ENCODE measurements around the gene PEMT. TPM values are rescaled to one million over a fixed set of nuclear protein-coding genes. Genes with fewer than 3 reads are reported as not detected.

Gene PEMT
- total and polyA plus RNA-seq, 7 donors, result 5.3 to 21.9 (median 13.5) TPM

- TF ChIP-seq EP300 (IDR thresholded peaks at IDR 0.05) (no peak), POLR2A (IDR thresholded peaks at IDR 0.05) (no peak), POLR2AphosphoS5 (IDR thresholded peaks at IDR 0.05) (no peak)
- TF ChIP-seq, protein P1, sequence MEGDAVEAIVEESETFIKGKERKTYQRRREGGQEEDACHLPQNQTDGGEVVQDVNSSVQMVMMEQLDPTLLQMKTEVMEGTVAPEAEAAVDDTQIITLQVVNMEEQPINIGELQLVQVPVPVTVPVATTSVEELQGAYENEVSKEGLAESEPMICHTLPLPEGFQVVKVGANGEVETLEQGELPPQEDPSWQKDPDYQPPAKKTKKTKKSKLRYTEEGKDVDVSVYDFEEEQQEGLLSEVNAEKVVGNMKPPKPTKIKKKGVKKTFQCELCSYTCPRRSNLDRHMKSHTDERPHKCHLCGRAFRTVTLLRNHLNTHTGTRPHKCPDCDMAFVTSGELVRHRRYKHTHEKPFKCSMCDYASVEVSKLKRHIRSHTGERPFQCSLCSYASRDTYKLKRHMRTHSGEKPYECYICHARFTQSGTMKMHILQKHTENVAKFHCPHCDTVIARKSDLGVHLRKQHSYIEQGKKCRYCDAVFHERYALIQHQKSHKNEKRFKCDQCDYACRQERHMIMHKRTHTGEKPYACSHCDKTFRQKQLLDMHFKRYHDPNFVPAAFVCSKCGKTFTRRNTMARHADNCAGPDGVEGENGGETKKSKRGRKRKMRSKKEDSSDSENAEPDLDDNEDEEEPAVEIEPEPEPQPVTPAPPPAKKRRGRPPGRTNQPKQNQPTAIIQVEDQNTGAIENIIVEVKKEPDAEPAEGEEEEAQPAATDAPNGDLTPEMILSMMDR (IDR thresholded peaks at IDR 0.05), result no peak
- Histone ChIP-seq H3K9me3 (no peaks in the 10 kb centered on the region), H3K36me3 (no peaks in the 10 kb centered on the region), H3K27me3 (no peaks in the 10 kb centered on the region), H3K27ac (no peak overlapping the region), H3K4me1 (no peaks in the 10 kb centered on the region), H3K4me3 (no peak overlapping the region)
- no peak for DNase-seq
- 84 to 89% methylated on average over 9 of the region's 9 CpGs for WGBS, 2 donors
- intact Hi-C loops (cut with DNase I), result no loop called here
Observed at GRCh38 chr17:17612085-17613022, 20.8 kb upstream of the PEMT start.

GRCh38 chr17:17609121-17609520 lies 17.6 kb upstream of the PEMT start:
- Histone ChIP-seq H3K36me3 (no peaks in the 10 kb centered on the region), H3K9me3 (no peaks in the 10 kb centered on the region), H3K4me1 (no peaks in the 10 kb centered on the region), H3K27me3 (no peaks in the 10 kb centered on the region), H3K4me3 (no peak overlapping the region), H3K27ac (no peak overlapping the region)
- 92 to 93% methylated on average over 4 of the region's 4 CpGs for WGBS, 2 donors
- no peak for DNase-seq
- no peak for TF ChIP-seq POLR2A (IDR thresholded peaks at IDR 0.05)
- TF ChIP-seq, protein P1 (IDR thresholded peaks at IDR 0.05), result no peak
- no peak for TF ChIP-seq EP300 (IDR thresholded peaks at IDR 0.05)
- no peak for TF ChIP-seq POLR2AphosphoS5 (IDR thresholded peaks at IDR 0.05)
- intact Hi-C loops (cut with DNase I), result no loop called here

DNA sequence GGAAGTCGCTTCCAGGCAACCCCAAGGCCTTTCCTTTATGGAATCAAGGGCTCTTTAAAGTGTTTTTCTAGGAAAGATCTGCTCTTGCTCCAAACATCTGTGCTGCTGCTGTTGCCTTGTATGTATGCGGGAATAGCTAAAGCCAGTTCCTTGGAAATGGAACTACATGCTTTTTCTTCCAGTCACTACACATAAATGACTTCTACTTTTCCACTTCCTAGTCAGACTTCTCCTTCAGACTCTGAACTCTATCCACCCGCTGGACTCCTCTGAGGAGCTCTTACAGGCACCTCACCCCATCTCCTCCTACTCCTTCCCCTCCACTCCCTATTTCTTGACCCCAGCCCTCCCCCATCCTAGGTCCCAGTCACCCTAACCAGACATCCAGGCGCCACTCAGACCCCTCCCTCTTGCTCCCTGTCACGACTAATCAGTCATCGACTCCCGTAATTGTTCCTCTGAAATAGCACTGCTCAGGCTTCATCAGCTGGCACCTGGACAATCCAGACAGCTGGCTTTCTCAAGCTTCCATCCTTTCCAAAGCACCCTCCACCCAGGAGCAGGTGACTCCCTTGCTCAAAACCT lies 15.0 kb upstream of the PEMT start:
- no peaks in the 10 kb centered on the region for H3K27me3 ChIP-seq
- H3K4me3 ChIP-seq, result no peak overlapping the region
- intact Hi-C loops (cut with DNase I), result no loop called here
- no peak for TF ChIP-seq EP300 (IDR thresholded peaks at IDR 0.05)
- TF ChIP-seq, protein P1 (IDR thresholded peaks at IDR 0.05), result no peak
- no peak for TF ChIP-seq POLR2AphosphoS5 (IDR thresholded peaks at IDR 0.05)
- no peak for TF ChIP-seq POLR2A (IDR thresholded peaks at IDR 0.05)
- H3K36me3 ChIP-seq, result no peaks in the 10 kb centered on the region
- no peaks in the 10 kb centered on the region for H3K4me1 ChIP-seq
- no peaks in the 10 kb centered on the region for H3K9me3 ChIP-seq
- WGBS, 2 donors, result 63 to 71% methylated on average over 7 of the region's 7 CpGs
- H3K27ac ChIP-seq, result no peak overlapping the region
- no peak for DNase-seq

- no peak for DNase-seq
- H3K9me3 ChIP-seq, result no peaks in the 10 kb centered on the region
- no peaks in the 10 kb centered on the region for H3K4me1 ChIP-seq
- intact Hi-C loops (cut with DNase I), result no loop called here
- no peak overlapping the region for H3K4me3 ChIP-seq
- H3K27ac ChIP-seq, result no peak overlapping the region
- WGBS, 2 donors, result 66 to 75% methylated on average over 4 of the region's 4 CpGs
- H3K27me3 ChIP-seq, result no peaks in the 10 kb centered on the region
- TF ChIP-seq POLR2AphosphoS5 (IDR thresholded peaks at IDR 0.05) (no peak), EP300 (IDR thresholded peaks at IDR 0.05) (no peak), POLR2A (IDR thresholded peaks at IDR 0.05) (no peak)
- TF ChIP-seq, protein P1 (IDR thresholded peaks at IDR 0.05), result no peak
- H3K36me3 ChIP-seq, result no peaks in the 10 kb centered on the region
Observed at GRCh38 chr17:17605729-17606088, 14.2 kb upstream of the PEMT start.

Data from sigmoid colon (tissue), 7 donors.